Mammary epithelial cell (primary cell): ENCODE data around the gene AKT2.

Experiments
- EZH2 ChIP-seq: IDR thresholded peaks from 2 replicates; pipeline ENCODE4 v1.6.1; 2012; ENCODE audit warnings: low read length, inconsistent platforms, borderline replicate concordance
- TF ChIP-seq, protein P1 (sequence below), 2 donors: IDR thresholded peaks in 1 of 2; conservative IDR thresholded peaks in 1 of 2; 2 replicates each; pipeline ENCODE4 v1.5.1; 2011 to 2012; ENCODE audit warnings: inconsistent platforms in 2 of 2, low read length in 2 of 2, mild to moderate bottlenecking in 2 of 2, control low read depth in 1 of 2, low read depth in 1 of 2; ENCODE audit not compliant: insufficient read depth in 1 of 2; ENCODE audit errors: extremely low read depth in 1 of 2

GRCh38 chr19:40254714-40255418 lies 30.3 kb downstream of the AKT2 start:
- TF ChIP-seq, protein P1, sequence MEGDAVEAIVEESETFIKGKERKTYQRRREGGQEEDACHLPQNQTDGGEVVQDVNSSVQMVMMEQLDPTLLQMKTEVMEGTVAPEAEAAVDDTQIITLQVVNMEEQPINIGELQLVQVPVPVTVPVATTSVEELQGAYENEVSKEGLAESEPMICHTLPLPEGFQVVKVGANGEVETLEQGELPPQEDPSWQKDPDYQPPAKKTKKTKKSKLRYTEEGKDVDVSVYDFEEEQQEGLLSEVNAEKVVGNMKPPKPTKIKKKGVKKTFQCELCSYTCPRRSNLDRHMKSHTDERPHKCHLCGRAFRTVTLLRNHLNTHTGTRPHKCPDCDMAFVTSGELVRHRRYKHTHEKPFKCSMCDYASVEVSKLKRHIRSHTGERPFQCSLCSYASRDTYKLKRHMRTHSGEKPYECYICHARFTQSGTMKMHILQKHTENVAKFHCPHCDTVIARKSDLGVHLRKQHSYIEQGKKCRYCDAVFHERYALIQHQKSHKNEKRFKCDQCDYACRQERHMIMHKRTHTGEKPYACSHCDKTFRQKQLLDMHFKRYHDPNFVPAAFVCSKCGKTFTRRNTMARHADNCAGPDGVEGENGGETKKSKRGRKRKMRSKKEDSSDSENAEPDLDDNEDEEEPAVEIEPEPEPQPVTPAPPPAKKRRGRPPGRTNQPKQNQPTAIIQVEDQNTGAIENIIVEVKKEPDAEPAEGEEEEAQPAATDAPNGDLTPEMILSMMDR (conservative IDR thresholded peaks at IDR 0.05 in 1 of 2, IDR thresholded peaks at IDR 0.05 in 1 of 2; ENCODE audit: extremely low read depth in 1 of 2, insufficient read depth in 1 of 2, low read depth in 1 of 2, low read length in 2 of 2): no peak
- no peak for TF ChIP-seq EZH2
